CD4-positive, alpha-beta T cell treated with Interleukin-15 for 1 hour (primary cell): ENCODE measurements around the gene RABL6.
"Not testable (repeated sequence)": the region's sequence is repeated elsewhere in the genome, so short reads cannot be mapped to it uniquely, and the experiment has no call there.

Experiments used
- DNase-seq: peaks from one replicate; pipeline ENCODE4 v3.0.0-alpha.2; 2020

The RABL6 gene, protein sequence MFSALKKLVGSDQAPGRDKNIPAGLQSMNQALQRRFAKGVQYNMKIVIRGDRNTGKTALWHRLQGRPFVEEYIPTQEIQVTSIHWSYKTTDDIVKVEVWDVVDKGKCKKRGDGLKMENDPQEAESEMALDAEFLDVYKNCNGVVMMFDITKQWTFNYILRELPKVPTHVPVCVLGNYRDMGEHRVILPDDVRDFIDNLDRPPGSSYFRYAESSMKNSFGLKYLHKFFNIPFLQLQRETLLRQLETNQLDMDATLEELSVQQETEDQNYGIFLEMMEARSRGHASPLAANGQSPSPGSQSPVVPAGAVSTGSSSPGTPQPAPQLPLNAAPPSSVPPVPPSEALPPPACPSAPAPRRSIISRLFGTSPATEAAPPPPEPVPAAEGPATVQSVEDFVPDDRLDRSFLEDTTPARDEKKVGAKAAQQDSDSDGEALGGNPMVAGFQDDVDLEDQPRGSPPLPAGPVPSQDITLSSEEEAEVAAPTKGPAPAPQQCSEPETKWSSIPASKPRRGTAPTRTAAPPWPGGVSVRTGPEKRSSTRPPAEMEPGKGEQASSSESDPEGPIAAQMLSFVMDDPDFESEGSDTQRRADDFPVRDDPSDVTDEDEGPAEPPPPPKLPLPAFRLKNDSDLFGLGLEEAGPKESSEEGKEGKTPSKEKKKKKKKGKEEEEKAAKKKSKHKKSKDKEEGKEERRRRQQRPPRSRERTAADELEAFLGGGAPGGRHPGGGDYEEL

DNA sequence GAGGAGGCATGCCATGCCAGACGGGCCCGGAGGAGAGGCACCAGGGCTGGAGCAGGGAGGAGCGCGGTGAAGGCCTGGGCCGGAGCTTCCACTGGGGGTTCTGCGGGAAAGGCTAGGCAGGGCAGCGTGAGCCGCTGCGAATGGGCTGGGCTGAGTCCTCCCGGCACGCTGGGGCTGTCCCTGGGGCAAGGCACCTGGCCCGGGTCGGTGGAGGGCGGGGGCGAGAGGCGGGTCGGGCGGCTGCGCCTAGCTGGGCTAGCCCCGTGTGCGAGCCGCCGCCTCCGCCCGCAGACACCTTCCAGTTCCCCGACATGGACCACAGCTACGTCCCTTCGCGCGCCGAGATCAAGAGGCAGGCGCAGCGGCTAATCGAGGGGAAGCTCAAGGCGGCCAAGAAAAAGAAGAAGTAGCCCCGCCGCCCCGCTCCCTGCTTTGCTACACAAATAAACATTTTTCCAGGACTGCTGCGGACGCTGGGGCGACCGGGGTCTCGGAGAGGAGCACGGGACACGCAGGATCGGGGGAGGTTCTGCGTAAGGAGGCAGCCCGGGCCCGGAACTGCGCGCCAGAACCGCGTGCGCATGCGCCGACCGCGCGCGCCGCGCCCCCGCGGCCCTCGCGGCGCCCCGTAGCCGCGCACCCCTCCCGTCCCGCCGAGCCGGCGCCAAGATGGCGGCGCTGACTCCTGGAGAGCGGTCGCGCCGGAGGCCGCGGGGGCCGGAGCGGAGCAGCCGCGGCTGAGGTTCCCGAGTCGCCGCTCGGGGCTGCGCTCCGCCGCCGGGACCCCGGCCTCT is at the start of gene RABL6:
Gene RABL6 (plus strand): TSS at position 668 of the 794 bp plus-strand sequence. CDS start 249 bp downstream, outside the sequence.
- peak; percentile 82 for DNase-seq

DNA sequence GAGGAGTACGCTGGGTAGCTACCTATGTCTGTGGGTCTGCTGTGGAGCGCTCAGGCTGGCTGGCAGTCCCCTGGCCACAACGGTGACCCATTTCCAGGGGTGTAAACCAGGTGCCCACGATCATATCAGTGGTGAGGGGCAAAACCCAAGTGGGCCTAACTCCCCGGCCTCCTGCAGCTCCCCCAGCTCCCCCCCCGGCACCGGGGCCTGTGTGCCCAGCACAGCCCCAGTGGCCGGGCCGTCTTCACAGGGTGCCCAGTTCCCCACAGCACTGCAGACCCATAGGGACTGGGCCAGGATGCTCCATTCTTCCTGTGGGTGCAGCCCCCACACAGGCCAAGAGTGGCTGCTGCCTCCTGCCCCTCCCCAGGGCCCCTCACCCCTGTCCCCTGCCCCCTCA is 48.7 kb upstream of the RABL6 start:
- DNase-seq, result no peak

DNA sequence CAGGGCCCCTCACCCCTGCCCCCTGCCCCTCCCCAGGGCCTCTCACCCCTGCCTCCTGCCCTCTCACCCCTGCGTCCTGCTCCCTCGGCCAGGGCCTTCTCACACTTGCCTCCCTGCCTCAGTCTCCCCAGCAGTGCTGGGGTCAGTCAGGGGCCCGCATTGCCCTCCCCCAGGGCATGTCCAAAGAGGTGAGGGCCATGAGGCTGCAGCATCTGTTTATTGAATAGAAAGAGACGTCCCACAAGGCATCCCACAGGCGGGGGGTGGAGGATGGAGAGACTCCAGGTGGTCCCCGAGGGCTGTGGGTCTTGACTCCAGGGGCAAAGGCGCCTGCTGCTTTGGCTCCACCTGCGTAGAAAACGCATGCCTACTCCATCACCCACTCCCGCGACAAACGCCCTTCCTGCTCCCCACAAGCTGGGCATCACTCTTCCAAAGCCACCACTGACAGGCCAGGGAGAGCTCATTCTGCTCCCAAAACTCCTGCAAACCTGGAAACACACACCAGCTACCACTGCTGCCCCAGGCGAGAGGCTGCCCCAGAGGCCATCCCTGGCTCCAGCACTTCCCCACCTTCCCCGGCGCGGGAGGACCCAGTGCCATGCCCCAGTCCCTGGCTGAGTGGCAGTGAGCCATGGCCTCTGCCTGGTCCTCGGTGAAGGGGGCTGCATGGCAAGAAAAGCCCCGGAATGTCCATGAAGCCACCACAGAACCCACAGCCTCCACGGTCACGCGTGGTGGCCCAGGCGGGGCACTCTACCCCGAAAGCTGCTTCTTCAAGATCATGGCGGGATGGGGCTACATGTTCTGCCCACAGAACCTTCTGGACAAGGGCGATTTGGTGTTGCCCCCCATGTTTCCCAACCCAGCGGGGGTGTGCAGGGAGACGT is 48.1 kb upstream of the RABL6 start:
- DNase-seq, result peak; percentile 14

DNA sequence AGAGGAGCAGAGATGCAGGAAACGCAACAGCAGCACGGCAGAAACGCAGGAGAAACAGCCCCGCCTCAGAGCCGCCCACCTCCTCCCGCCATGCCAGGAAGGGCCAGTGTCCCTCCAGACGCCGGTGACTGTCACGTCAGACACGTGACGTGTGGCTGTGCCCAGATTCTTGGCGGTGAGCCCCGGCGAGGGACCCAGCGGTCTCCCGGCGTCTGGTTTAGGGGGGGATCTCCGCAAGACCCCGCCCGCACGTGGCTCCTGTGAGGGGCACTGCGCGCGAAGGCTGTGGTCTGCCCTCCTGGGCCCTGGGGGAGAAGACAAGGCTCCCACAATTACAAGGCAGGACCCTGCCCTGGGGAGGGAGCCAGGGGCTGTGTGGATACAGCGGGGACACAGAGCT is 47.3 kb upstream of the RABL6 start:
- DNase-seq, result peak; percentile 13

DNA sequence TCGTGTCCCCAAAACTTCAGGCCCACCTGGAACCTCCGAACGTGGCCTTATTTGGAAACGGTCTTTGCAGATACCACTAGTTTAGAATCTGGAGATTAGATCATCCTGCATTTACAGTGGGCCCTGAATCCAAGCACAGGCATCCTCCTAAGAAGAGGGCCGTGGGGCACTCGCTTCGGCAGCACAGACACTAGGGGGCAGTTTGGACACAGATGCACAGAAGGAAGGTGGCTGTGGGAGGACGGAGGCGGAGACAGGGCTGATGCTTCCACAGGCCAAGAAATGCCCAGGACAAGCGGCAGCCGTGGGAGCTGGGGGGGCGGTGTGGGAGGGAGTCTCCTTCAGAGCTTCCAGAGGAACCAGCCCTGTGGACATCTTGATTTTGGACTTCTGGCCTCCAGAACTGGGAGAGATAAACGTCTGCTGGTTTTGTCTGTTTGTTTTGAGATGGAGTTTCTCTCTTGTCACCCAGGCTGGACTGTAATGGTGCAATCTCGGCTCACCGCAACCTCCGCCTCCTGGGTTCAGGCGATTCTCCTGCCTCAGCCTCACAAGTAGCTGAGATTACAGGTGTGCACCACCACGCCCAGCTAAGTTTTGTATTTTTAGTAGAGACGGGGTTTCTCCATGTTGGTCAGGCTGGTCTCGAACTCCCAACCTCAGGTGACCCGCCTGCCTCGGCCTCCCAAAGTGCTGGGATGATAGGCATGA is 46.8 kb upstream of the RABL6 start:
- peak; percentile 17 for DNase-seq

DNA sequence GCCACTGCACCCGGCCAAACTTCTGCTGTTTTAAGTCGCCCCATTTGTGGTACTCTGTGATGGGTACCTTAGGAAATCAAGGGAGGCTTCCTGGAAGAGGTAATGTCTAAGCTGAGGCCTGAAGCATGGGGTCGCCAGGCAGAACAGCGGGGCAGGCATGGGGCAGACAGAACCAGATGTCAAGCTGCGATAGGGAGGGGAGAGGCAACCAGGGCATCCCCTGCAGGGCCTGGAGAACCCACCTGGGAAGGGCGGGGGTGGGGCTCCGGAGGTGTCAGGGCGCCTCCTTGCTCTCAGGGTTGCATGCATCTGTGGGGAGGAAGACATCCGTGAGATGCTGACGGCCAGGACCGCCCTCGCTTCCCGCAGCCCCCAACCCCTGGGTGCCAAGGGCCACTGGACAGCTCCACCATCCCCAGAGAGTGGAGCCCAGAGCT is 46.2 kb upstream of the RABL6 start:
- no peak for DNase-seq

DNA sequence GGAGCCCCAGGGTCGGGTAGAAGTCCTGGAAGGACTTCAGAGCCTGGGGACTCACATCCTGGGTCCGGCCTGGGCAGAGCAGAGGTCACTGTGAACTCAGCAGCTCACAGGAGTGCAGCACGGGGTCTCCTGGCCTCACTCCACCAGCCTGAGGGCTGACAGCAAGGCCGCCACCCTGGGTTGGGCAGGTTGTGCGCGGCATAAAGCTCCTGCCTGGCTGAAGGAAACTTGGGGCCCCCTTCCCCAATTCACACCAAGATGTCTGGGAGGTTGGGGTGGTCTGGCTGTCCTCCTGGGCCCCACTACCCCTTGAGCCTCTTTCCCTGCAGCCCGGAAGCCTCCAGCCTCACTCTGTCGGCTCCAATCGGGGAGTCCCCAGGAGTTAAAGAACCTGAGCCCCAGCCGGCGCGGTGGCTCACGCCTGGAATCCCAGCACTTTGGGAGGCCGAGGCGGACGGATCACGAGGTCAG is 45.5 kb upstream of the RABL6 start:
- peak; percentile 4 for DNase-seq

DNA sequence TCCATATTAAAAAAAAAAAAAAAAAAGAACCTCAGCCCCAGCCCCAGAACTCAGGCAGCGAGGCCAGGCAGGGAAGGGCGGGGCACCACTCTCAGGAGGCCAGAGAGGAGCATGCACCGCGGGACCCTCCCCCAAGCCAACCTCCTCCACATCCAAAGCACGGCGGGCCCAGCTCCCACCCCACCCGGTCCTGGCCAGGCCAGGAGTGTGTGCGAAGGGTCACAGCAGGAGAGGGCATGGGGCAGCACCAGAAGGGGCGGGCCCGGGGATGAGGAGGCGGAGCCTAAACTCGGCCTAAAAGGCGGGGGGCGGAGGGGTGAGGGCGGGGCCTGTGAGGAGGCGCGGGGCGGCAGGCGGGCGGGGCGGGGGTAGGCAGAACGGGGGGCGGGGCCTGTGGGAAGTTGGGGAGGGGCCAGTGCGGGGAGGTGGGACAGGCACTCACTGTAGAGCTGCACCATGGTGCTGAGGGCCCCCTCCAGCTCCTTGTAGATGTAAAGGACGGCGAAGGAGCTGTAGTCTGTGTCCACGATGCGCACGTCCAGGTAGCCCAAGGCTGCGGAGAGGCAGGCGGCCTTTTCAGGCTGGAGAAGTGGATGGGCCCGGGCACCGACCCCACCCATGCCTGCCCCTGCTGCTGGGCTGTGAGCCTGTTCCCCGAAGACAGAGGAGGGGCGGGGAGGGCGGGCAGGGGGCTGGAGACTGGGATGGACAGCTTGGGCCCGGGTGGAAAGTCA is 44.7 kb upstream of the RABL6 start:
- DNase-seq, result peak; percentile 45

DNA sequence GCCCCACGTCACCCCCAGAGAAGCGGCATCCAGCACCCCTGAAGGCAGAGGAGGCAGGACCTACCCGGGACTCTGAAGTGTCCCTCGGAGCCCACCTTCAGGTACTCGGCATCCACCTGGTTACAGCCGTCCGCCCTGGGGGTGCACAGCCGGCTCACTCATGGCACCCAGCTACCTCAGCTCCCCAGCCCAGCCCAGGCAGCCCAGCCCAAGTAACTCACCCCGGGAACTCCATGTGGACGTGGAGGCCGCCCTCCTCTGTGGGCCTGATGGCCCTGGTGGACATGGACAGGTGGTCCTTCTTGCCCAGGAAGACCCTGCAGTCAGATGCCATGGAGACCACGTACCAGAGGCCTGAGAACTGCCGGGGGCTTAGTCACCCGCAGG is 44.1 kb upstream of the RABL6 start:
- peak; percentile 13 for DNase-seq

DNA sequence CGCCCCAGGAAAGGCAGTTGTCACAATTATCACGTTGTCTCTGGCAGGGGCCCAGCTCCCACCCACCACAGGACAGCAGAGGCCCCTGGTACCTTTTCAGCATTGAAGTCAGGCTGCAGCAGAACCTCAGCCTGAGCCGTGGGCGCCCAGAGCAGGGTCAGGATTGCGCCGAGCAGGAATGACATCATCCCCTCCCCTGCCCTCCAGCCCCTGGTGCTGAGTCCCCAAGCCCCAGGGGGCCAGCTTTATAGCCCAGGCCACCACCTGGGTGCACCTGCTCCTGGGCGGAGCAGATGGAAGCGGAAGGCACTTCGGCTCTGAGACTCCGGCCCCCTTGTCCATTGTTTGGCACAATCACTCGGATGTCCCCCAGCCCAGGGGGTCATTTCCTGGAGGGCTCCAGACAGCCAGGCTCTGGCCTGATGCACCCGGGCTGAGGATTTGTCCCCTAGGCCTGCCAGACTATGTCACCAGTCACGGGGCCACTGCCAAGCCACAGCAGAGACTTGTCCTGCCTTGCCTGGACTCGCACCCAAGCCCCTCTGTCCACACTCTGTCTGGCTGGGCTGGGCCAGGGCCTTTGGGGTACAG is 43.4 kb upstream of the RABL6 start, which contains the start of gene LCN15:
Gene LCN15 (minus strand): TSS at position 218 of the 591 bp plus-strand sequence. CDS start 30 bp downstream, at position 188.
- DNase-seq, result no peak

DNA sequence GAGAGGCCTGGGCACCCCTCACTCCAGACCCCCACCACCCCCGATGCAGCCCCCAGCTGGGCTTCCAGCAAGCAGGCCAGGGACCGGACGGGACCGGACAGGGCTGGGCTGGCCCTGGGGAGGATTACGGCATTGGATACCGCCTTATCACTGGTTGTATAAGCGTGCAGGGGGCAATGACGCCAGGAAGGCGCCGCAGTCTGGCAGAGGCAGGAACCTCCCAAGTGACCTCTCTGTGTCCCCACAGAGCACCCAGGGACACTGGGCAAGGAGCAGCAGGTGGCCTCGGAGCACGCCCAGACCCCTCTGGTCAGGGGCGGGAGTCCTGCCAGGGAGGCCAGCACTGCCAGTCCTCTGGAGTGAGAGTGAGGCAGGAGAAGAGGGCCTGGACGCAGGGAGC is 42.7 kb upstream of the RABL6 start:
- DNase-seq, result no peak

DNA sequence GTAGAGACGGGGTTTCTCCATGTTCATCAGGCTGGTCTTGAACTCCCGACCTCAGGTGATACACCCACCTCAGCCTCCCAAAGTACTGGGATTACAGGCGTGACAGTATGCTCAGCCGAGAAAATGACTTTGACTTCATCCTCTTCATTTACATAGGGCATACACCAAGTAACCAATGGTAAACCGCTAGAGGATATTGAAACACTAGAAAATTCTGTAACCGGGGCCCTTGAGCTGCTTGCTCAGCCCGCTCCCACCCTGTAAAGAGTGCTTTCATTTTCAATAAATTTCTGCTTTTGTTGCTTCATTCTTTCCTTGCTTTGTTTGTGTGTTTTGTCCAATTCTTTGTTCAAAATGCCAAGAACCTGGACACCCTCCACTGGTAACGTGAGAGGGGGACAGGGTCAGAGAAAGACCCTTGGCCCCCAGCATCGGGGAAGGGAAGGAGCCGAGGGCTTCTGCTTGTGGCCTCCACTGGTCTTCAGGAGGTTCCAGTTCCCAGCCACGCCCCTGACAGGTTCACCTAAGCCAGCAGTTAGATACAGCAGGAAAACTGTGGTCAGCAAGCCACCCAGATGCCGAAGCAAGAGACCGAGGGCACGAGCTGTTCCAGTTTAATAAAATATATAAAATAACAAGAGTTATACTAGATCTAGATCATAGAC is 41.9 kb upstream of the RABL6 start:
- not testable (repeated sequence) for DNase-seq

DNA sequence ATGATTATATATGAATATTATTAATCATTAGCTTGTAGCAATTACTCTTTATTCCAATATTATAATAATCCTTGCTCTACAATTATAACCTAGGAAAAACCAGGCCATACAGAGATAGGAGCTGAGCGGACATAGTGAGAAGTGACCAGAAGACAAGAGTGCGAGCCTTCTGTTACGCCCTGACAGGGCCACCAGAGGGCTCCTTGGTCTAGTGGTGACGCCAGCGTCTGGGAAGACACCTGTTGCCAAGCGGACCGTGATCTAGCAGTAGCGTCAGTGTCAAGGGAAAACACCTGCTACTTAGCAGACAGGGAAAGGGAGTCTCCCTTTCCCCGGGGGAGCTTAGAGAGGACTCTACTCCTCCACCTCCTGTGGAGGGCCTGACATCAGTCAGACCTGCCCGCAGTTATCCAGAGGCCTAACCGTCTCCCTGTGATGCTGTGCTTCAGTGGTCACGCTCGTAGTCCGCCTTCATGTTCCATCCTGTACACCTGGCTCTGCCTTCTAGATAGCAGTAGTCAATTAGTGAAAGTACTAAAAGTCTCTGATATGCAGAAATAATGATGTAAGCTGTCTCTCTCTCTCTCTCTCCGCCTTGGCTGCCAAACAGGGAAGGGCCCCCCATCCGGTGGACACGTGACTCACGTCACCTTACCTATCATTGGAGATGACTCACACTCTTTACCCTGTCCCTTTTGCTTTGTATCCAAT is 41.2 kb upstream of the RABL6 start:
- peak; percentile 81 for DNase-seq

DNA sequence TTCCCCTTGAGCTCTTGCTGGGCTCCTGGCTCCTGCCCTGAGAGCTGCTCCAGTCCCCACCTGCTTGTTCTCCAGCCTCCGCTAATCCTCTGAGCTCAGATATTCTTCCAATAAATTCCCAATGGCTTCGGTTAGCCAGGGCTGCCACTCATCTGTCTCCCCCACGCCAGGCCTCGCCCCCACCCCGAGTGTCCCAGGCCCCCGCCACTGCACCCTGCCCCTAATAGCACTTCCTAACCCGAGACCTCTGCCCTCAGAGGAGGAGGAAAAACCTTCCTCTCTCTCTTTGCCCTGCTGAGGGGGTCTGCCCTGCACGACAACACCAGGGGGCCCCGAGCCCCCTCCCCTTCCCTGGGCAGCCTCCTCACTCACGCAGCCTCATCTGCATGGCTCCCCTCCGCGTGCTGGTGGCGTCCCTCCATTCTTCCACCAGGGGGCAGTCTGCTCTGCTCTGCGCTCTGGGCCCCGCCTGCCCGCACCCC is 38.0 kb upstream of the RABL6 start:
- peak; percentile 43 for DNase-seq

DNA sequence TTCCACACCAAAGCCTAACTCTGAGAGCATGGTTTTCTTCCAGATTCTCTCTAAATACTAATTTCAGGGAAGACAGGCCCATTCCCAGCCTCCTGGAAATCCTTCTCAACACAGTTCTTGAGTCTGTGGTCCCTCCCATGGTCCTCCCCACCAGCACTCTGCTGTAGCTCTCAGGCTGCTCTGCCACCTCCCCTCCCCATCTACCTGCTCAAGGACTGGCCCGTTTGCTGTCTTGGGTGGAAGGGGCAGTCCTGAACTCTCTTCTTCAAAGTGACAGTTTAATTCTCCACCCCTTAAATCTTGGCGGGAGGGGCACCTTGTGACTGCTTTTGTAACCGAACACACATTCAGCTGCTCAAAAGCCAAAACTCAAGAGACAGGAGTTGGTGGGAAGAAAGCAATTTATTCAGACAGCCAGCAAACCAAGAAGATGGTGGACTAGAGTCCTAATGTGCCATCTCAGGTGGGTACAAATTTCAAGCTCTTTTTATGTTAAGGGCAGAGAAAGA is 35.8 kb upstream of the RABL6 start:
- no peak for DNase-seq

DNA sequence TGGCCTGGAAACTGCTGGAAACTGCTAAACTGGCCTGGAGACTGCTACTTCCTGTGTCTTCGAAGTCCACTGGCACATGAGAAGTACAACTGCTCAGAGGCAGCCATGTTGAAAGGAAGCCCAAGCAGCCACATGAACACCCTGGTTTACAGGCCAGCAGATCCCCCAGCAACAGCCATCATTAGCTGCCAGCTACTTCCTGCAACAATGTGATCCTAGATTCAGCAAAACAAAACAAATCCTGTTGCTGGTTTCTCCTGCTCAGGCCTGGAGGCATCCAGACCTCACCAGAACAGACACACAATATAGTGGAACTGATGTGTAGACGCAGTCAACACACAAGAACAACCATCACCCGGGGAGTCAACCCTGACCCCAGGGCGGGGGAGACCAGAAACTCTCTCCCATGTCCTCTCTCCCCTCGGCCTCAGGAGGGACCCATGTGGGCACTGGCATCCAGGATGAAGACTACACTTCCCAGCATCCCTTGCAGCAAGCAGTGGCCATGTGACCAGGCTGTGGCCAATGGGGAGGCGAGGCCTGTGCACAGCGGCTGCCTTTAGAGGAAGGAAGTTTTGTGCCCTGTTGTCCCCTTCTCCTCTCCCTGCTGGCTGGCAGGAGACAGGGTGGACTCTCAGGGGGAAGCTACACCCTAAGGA is 34.2 kb upstream of the RABL6 start:
- peak; percentile 48 for DNase-seq

DNA sequence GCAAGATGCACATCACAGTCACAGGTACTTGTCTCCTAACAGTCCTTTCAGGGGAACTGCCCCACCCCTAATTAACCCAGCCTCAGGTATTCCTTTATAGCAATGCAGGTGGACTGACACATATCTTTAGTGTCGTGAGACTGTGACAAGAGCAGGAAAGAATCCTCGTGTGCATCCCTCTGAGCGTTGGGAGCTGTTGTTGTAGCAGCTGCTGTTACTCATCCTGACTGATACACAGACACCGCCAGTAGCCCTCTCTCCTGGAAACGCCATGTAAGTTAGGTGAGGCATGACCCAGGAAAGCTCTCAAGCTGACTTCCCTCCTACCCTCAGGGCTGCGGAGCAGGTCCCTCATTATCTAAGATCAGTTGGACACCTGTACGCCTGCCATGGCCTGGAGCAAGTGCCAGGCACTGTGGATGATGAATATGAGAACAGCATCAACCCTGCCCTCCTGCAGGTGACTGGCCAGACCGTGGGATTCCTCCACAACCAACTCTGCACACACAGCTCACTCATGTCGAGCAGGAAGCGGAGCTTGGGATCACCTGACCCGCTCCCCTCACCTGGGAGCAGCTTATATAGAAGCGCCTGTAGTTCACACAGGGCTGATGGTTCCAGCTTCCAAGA is 33.2 kb upstream of the RABL6 start:
- DNase-seq, result no peak
